PFSK-1 (cell line): ENCODE measurements around the gene MAPK8IP1.

ENCODE experiments used
- FOXP2 ChIP-seq: optimal IDR thresholded peaks from 2 replicates; pipeline ENCODE3; 2011; ENCODE audit warnings: borderline replicate concordance, control low read depth, inconsistent platforms; ENCODE audit not compliant: insufficient read depth; ENCODE audit errors: extremely low read length, extremely low read depth
- POLR2AphosphoS5 ChIP-seq: IDR thresholded peaks from 2 replicates; pipeline ENCODE4 v1.6.1; 2012; ENCODE audit warnings: low read depth, mild to moderate bottlenecking, control low read depth, low read length, moderate library complexity
- REST ChIP-seq, 2 experiments: IDR thresholded peaks; 2 replicates each; pipeline versions ENCODE4 v1.6.1 to v1.8.0; 2011 to 2012; ENCODE audit warnings: low read depth in 2 of 2, low read length in 2 of 2, control low read depth in 1 of 2, inconsistent platforms in 1 of 2, mild to moderate bottlenecking in 1 of 2, moderate library complexity in 1 of 2; ENCODE audit not compliant: insufficient read depth in 1 of 2
- SIN3A ChIP-seq: IDR thresholded peaks from 2 replicates; pipeline ENCODE4 v1.6.1; 2012; ENCODE audit warnings: mild to moderate bottlenecking, low read length, moderate library complexity, borderline replicate concordance; ENCODE audit not compliant: insufficient read depth
- TAF1 ChIP-seq: IDR thresholded peaks from 2 replicates; pipeline ENCODE4 v1.6.1; 2012; ENCODE audit warnings: low read length, control low read depth, borderline replicate concordance; ENCODE audit not compliant: insufficient read depth

MAPK8IP1 gene

GRCh38 chr11:45934580-45935318 lies 49.3 kb downstream of the MAPK8IP1 start:
- TF ChIP-seq POLR2AphosphoS5 (no peak), SIN3A (no peak), TAF1 (no peak), REST (IDR thresholded peaks at IDR 0.05; ENCODE audit: insufficient read depth in 1 of 2, low read depth in 2 of 2, low read length in 2 of 2) (no peak), FOXP2 (no peak)

DNA sequence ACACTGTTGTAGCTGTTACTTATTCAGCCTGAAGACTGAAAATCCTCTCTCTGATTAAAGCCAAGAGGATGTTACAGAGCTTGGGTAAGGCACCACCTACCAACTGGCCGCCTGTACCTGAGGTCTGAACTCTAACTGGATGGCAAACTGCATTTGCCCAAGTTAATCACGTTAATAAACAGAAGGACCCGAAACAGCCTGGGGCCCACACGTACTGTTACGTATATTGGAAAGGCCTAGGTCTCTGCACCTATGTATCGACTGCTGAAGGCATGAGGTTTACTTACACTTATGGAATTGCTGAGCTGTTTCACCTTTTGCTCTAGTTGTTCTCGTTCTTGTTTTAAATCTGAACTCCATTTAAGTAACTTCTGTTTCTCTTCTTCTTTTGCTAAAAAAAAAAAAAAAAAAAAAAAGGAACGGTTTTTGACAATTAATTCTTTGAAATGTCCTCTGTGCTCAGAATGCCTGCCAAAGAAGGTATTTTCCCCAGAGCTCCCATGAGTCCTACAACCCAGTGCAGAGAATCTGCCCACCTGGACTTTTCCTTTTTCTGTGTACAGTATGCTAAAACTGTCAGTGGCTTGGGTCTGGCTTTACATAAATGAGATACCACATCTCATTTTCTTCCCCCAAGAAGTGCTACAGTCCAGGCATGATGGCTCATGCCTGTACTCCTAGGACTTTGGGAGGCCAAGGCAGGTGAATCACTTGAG lies 50.1 kb downstream of the MAPK8IP1 start:
- TF ChIP-seq REST (IDR thresholded peaks at IDR 0.05; ENCODE audit: insufficient read depth in 1 of 2, low read depth in 2 of 2, low read length in 2 of 2) (no peak), TAF1 (no peak), SIN3A (no peak), POLR2AphosphoS5 (no peak), FOXP2 (no peak)

- no peak for TF ChIP-seq TAF1
- no peak for TF ChIP-seq REST (IDR thresholded peaks at IDR 0.05; ENCODE audit: insufficient read depth in 1 of 2, low read depth in 2 of 2, low read length in 2 of 2)
- TF ChIP-seq POLR2AphosphoS5: no peak
- no peak for TF ChIP-seq FOXP2
Observed at GRCh38 chr11:45936511-45937054, 51.1 kb downstream of the MAPK8IP1 start.

DNA sequence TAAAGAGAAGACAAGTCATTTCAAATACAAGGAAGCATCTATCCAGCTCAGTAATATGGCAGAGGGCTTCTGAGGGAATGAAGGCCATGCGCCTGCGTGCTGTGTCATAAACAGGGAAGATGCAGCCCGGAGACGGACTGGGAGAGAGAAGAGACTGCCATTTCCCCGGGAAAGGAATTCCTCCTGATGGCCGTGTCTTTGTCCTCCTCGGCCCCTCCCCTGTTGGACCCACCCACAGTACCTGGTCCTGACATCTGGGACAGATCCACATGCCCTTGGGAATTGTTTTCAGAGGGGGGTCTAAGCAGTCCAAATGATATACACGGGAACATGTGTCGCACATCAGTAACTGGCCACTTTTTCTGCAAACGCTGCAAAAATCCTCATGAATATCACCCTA lies 52.5 kb downstream of the MAPK8IP1 start:
- TF ChIP-seq SIN3A (no peak), POLR2AphosphoS5 (no peak), TAF1 (no peak), REST (IDR thresholded peaks at IDR 0.05; ENCODE audit: insufficient read depth in 1 of 2, low read depth in 2 of 2, low read length in 2 of 2) (no peak), FOXP2 (no peak)
